Spleen (tissue), 11 donors: ENCODE measurements around the gene ITGA1. TPM values are rescaled to one million over a fixed set of nuclear protein-coding genes. Genes with fewer than 3 reads are reported as not detected.

ENCODE experiments used
- DNase-seq: peaks from one replicate; pipeline ENCODE4 v3.0.0-alpha.2; 2020
- H3K27ac ChIP-seq, 8 donors: fragments of 200-600 bp; sonication (generic) in 7 of 8; 1 replicate in 4 of 8; 2 replicates in 4 of 8; pipeline versions ENCODE4 v1.5.0 to v1.8.0; 2016 to 2021; ENCODE audit warnings: inconsistent platforms in 4 of 8, mild to moderate bottlenecking in 4 of 8, moderate library complexity in 1 of 8
- H3K27me3 ChIP-seq, 7 donors: fragments of 200-600 bp; sonication (generic) in 6 of 7; replicated peaks in 1 of 7; 1 replicate in 4 of 7; 2 replicates in 3 of 7; pipeline versions ENCODE4 v1.5.0 to v1.8.0; 2016 to 2021; ENCODE audit warnings: inconsistent platforms in 3 of 7, mild to moderate bottlenecking in 1 of 7
- H3K36me3 ChIP-seq, 6 donors: fragments of 200-600 bp; sonication (generic) in 5 of 6; 1 replicate in 4 of 6; 2 replicates in 2 of 6; pipeline versions ENCODE4 v1.5.0 to v1.8.0; 2016 to 2021; ENCODE audit warnings: inconsistent platforms in 2 of 6
- H3K4me1 ChIP-seq, 6 donors: fragments of 200-600 bp; sonication (generic) in 5 of 6; 1 replicate in 3 of 6; 2 replicates in 3 of 6; pipeline versions ENCODE4 v1.5.0 to v1.8.0; 2016 to 2021; ENCODE audit warnings: inconsistent platforms in 3 of 6
- H3K4me3 ChIP-seq, 8 donors: fragments of 200-600 bp; sonication (generic) in 7 of 8; 1 replicate in 4 of 8; 2 replicates in 4 of 8; pipeline versions ENCODE4 v1.5.0 to v1.8.0; 2016 to 2021; ENCODE audit warnings: inconsistent platforms in 4 of 8, mild to moderate bottlenecking in 4 of 8, moderate library complexity in 2 of 8
- H3K9me3 ChIP-seq, 8 donors: fragments of 200-600 bp; sonication (generic) in 7 of 8; 1 replicate in 4 of 8; 2 replicates in 4 of 8; pipeline versions ENCODE4 v1.5.0 to v1.8.0; 2016 to 2021; ENCODE audit warnings: inconsistent platforms in 4 of 8
- CTCF ChIP-seq, 11 experiments: fragments of 200-600 bp in 7 of 11; fragments of 450-650 bp in 4 of 11; sonication (generic) in 4 of 11; IDR thresholded peaks in 8 of 11; conservative IDR thresholded peaks in 3 of 11; 1 replicate in 7 of 11; 2 replicates in 4 of 11; pipeline versions ENCODE4 v1.4.0 to v1.8.0; 2016 to 2021; ENCODE audit warnings: antibody characterized with exemption in 11 of 11, inconsistent platforms in 4 of 11, mild to moderate bottlenecking in 1 of 11
- POLR2A ChIP-seq, 3 donors: fragments of 450-650 bp; IDR thresholded peaks; one replicate each; pipeline ENCODE4 v1.5.1; 2017; ENCODE audit warnings: antibody characterized with exemption in 3 of 3, mild to moderate bottlenecking in 1 of 3
- POLR2AphosphoS5 ChIP-seq, 3 donors: sonication (generic); formaldehyde crosslinking; IDR thresholded peaks; one replicate each; pipeline ENCODE4 v1.5.1; 2017; ENCODE audit warnings: antibody characterized with exemption in 3 of 3
- WGBS, 5 donors: extraction: QIAGEN DNeasy Blood & Tissue Kit in 3 of 5; methylation state at CpG; one replicate each; pipeline versions ENCODE4 v1.1.5 to v1.1.7; 2013 to 2018; 5-methylcytosine and 5-hydroxymethylcytosine counted together
- intact Hi-C: fragments of 100-400 bp; cut with DNase I; formaldehyde crosslinking; loops from one replicate; pipeline ENCODE4 v1.15.0; 2023; ENCODE audit warnings: low total_unique reads
- polyA plus RNA-seq, 3 donors: library from polyadenylated mRNA; stranded (reverse); fragments of 200-250 nt; gene quantifications; one replicate each; pipeline ENCODE4 v1.2.1, GENCODE V29; 2013
- total RNA-seq, 7 donors: library from RNA; depleted of rRNA in 3 of 7; stranded (reverse); fragments of >200 nt in 3 of 7; fragmentation: NEBNext Ultra II Directional in 4 of 7; extraction: Animal tissue kit (Norgen Biotek cat#: 25700) in 4 of 7; gene quantifications; one replicate each; pipeline versions ENCODE4 v1.1.0 to v1.2.1, GENCODE V29; 2016 to 2021
- donor health status: healthy with polysubstance abuse.
- donor health status: DM: no; HTN: no; CAD: no; lungs with moderate emphysema.
- donor health status: DM: no; HTN: no; CAD: no.
- donor health status: Bipolar disorder and iron deficiency.
- donor health status: healthy.
- donor health status: DM: no; HTN: no; CAD: no.
- donor health status: DM: yes; HTN: yes; CAD: no.

ITGA1 gene
- total and polyA plus RNA-seq, 10 donors: 8.3 to 505 (median 289) TPM

GRCh38 chr5:52895572-52896413, 108.1 kb downstream of the ITGA1 start:
- peaks cover 0 to 48% (median 9%) of the 10 kb centered on the region in 6 donors for H3K36me3 ChIP-seq
- H3K27ac ChIP-seq: peak overlapping the region in 7 of 8 donors; percentile 28 to 79 (median 58)
- WGBS, 5 donors: 49 to 69% (median 63%) methylated on average over 5 of the region's 5 CpGs
- peaks cover 0 to 3% (median 0%) of the 10 kb centered on the region in 8 donors for H3K9me3 ChIP-seq
- DNase-seq: no peak
- H3K4me3 ChIP-seq: no peak overlapping the region
- intact Hi-C loops: no loop called here
- H3K4me1 ChIP-seq: peaks cover 0 to 36% (median 15%) of the 10 kb centered on the region in 6 donors
- TF ChIP-seq CTCF (IDR thresholded peaks at IDR 0.05 in 8 of 11, conservative IDR thresholded peaks at IDR 0.05 in 3 of 11): no peak
- H3K27me3 ChIP-seq: no peaks in the 10 kb centered on the region

- TF ChIP-seq POLR2A (IDR thresholded peaks at IDR 0.05) (no peak), POLR2AphosphoS5 (IDR thresholded peaks at IDR 0.05) (no peak), CTCF (IDR thresholded peaks at IDR 0.05 in 8 of 11, conservative IDR thresholded peaks at IDR 0.05 in 3 of 11) (no peak)
- peaks cover 0 to 57% (median 11%) of the 10 kb centered on the region in 6 donors for H3K36me3 ChIP-seq
- DNase-seq: no peak
- peak overlapping the region in 4 of 8 donors; percentile 49 to 79 (median 59) for H3K27ac ChIP-seq
- intact Hi-C loops: no loop called here
- WGBS, 5 donors: 69 to 85% (median 72%) methylated on average over 2 of the region's 2 CpGs
- peaks cover 0 to 8% (median 0%) of the 10 kb centered on the region in 8 donors for H3K9me3 ChIP-seq
- no peaks in the 10 kb centered on the region for H3K27me3 ChIP-seq
- no peak overlapping the region for H3K4me3 ChIP-seq
- H3K4me1 ChIP-seq: peaks cover 0 to 36% (median 15%) of the 10 kb centered on the region in 6 donors
These were observed 109.0 kb downstream of the ITGA1 start for GRCh38 chr5:52896534-52897237.

GRCh38 chr5:52897238-52897614, 109.5 kb downstream of the ITGA1 start:
- peak overlapping the region in 4 of 8 donors; percentile 19 to 79 (median 54) for H3K27ac ChIP-seq
- peaks cover 0 to 8% (median 0%) of the 10 kb centered on the region in 8 donors for H3K9me3 ChIP-seq
- no peaks in the 10 kb centered on the region for H3K27me3 ChIP-seq
- TF ChIP-seq CTCF (IDR thresholded peaks at IDR 0.05 in 8 of 11, conservative IDR thresholded peaks at IDR 0.05 in 3 of 11) (no peak), POLR2AphosphoS5 (IDR thresholded peaks at IDR 0.05) (no peak), POLR2A (IDR thresholded peaks at IDR 0.05) (no peak)
- peaks cover 0 to 36% (median 15%) of the 10 kb centered on the region in 6 donors for H3K4me1 ChIP-seq
- no peak overlapping the region for H3K4me3 ChIP-seq
- peaks cover 0 to 58% (median 11%) of the 10 kb centered on the region in 6 donors for H3K36me3 ChIP-seq
- intact Hi-C loops: no loop called here
- no peak for DNase-seq
